ENCODE measurements around the gene TOP3A.

TOP3A gene

GRCh38 chr17:18252160-18252559, 62.6 kb downstream of the TOP3A start:
- FAIRE-seq = no peak

DNA sequence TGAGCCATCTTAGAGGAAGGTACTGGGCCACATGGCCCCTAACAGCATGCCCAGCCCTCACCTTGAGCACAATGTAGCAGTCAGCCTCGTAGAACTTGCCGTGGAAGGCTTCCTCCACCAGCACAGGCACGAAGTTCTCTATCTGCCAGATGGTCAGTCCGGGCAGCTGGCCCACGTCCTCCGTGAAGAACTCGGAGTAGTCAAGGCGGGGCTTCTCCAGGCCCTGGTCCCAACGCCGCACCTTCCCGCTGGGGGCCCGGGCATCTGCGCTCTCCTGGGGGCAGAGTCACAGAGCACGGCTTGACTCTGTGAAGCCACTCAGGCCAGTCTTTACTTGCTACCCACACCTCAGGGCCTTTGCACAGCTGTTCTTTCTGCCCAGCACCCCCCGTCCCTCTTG, 63.6 kb downstream of the TOP3A start:
- FAIRE-seq = no peak

GRCh38 chr17:18250708-18251107, 64.1 kb downstream of the TOP3A start:
- no peak for FAIRE-seq

- no peak for FAIRE-seq
These were observed 64.5 kb downstream of the TOP3A start for GRCh38 chr17:18250259-18250658.

DNA sequence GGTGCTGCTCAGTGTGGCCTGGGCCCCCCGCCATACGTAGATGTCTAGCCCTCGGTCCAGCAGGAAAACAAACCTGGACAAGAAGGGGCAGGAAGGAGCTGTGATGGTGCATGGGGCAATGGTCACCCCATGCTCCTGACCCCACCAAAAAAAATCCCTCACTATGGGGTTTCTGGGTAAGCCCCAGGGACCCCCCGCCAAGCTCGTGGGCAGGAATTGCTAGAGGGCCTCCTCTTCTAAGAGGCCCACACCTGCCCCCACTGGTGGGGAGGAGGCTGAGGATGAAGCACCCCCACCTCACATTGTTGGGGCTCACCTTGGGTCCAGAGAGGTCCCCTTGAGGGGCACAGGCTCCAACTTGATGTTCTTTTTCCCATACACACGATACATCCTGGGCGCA, 66.0 kb downstream of the TOP3A start:
- FAIRE-seq = no peak

GRCh38 chr17:18248300-18248731, 66.5 kb downstream of the TOP3A start:
- no peak for FAIRE-seq

- FAIRE-seq = no peak
These were observed 67.2 kb downstream of the TOP3A start for GRCh38 chr17:18247613-18248001.

DNA sequence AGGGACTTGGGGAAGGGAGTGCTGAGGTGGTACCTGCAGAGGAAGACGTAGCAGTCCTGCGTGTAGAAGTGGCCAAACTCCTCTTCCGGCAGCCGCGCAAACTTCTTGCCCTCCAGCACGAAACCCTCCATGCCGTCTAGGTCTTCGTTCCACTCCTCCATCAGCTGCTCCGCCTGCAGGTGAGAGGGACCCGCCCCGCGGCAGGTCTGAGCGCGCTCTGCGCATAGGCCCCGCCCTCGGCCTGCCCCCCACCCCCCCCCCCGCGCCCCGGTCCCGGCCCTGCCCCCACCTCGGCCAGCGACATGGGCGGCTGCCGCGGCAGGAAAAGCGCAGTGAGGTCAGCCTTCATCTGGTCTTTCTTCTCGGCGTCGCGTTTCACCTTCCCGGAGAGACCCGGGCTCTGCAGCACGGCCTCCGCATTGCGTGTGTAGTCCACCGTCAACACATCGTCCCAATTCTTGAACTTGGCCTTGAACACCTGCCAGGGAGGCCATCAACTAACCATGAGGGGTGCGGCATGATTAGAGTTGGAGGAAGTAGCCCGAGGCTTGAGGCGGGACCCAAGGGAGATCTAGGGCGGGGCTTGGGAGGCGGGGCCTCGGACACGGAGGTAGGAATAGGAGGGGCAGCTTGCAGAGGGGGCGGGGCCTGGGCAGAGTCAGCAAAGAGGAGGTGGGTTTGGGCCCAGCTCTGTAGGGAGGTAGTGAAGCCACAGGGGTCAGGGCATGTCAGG, 67.7 kb downstream of the TOP3A start:
- no peak for FAIRE-seq

GRCh38 chr17:18246109-18246725, 68.6 kb downstream of the TOP3A start:
- FAIRE-seq = no peak

GRCh38 chr17:18245038-18245776, 69.6 kb downstream of the TOP3A start:
- no peak for FAIRE-seq

- FAIRE-seq = no peak
These were observed 73.4 kb downstream of the TOP3A start for GRCh38 chr17:18241229-18241871.

- FAIRE-seq = no peak
These were observed 74.3 kb downstream of the TOP3A start for GRCh38 chr17:18240449-18240848.

GRCh38 chr17:18238299-18238698, 76.5 kb downstream of the TOP3A start:
- no peak for FAIRE-seq

- FAIRE-seq = no peak
These were observed 77.3 kb downstream of the TOP3A start for GRCh38 chr17:18237461-18237860.

- FAIRE-seq = no peak
These were observed 78.3 kb downstream of the TOP3A start for GRCh38 chr17:18236494-18236893.

GRCh38 chr17:18235743-18236256, 79.0 kb downstream of the TOP3A start:
- FAIRE-seq = no peak

GRCh38 chr17:18234853-18235380, 79.9 kb downstream of the TOP3A start:
- no peak for FAIRE-seq

GRCh38 chr17:18233803-18234518, 80.8 kb downstream of the TOP3A start:
- no peak for FAIRE-seq

DNA sequence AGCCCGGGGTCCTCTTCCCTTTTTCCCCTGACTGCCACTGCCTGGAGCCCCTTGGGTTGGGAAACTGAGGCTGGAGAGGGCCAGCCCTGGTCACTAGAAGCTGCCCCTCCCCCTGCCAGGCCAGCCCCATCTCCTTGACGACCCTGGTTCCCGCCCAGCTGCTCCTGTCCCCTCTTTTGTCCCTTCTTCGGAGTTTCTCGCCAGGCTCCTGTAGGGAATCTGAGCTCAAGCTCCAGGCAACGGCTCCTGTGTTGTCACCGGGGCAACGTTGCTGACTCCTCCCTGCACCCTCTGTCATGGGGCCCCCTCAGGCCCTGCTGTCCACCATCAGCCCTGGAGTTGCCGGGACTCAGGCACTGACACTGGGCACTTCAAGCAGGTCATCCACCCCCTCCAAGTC, 83.6 kb downstream of the TOP3A start:
- no peak for FAIRE-seq

- no peak for FAIRE-seq
These were observed 84.3 kb downstream of the TOP3A start for GRCh38 chr17:18230288-18231141.

DNA sequence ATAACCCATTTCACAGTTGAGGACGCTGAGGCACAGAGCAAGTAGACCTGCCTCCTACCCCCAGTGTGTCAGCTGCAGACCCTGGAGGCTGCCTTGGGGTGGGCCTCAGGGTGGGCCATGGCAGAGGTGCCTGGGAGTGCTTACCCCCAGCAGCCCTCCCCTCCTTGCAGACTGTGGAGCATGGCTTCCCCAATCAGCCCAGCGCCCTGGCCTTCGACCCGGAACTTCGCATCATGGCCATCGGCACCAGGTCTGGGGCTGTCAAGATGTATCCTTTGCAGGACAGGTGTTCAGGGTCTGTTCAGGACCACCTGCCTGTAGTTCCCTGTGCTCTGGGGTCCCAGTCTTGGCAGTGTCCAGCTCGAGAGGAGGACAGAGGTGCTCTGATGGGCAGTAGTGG, 85.0 kb downstream of the TOP3A start:
- no peak for FAIRE-seq

Measured in endometrium (tissue), 2 donors.